ENCODE measurements around the gene DPPA5. TPM values are rescaled to one million over a fixed set of nuclear protein-coding genes. Genes with fewer than 3 reads are reported as not detected.

Gene DPPA5
- total and polyA plus RNA-seq, 2 donors (not counting 3 experiments of a cell fraction or from before 2014, with no cell fraction given), result not detected

DNA sequence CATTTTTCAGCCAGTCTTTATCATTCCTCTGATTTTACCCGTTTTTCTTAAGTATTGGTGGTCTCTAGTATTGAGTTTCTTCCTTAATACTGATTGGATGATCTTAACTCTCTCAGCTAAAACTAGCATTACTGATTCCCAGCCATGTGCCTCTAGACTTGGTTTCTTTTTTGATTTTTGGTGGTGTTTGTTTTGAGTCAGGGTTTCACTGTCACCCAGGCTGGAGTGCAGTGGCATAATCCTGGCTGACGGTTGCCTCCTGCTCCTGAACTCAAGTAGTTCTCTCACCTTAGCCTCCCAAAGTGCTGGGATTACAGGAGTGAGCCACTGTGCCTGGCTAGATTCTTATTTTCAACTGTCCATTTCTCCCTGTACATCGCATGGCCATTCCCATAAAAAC, 24.9 kb downstream of the DPPA5 start:
- no peaks in the 10 kb centered on the region for H3K9me3 ChIP-seq (replicated peaks; ENCODE audit: control insufficient read depth, insufficient read depth, low read length)
- H3K27ac ChIP-seq (ENCODE audit: insufficient read depth, low read depth, low read length), result no peak overlapping the region
- H3K4me1 ChIP-seq (ENCODE audit: control insufficient read depth, extremely low read depth, insufficient read depth, low read length), result no peaks in the 10 kb centered on the region
- no peaks in the 10 kb centered on the region for H3K79me2 ChIP-seq (ENCODE audit: control insufficient read depth, insufficient read depth, low read length)
- CTCF ChIA-PET, result interaction anchor here (0.7 to 9.1 kb wide), 8 partner anchors 35 to 917 kb away, joined by 3 to 432 read pairs (median 5); no protein-coding TSS in a partner anchor
- no peak overlapping the region for H3K4me3 ChIP-seq (replicated peaks in 1 of 3; ENCODE audit: insufficient read depth in 1 of 3, low read depth in 1 of 3, low read length in 3 of 3)
- dilution Hi-C loops (cut with MboI; ENCODE audit: extremely low pct_ligation_motif_present, low sequenced_read_pairs) (no loop called here), intact Hi-C loops (cut with micrococcal nuclease) (no loop called here)
- no peak for TF ChIP-seq POLR2A (IDR thresholded peaks at IDR 0.05; ENCODE audit: low read depth, low read length)
- TF ChIP-seq, protein P1, sequence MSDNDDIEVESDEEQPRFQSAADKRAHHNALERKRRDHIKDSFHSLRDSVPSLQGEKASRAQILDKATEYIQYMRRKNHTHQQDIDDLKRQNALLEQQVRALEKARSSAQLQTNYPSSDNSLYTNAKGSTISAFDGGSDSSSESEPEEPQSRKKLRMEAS (IDR thresholded peaks at IDR 0.05; ENCODE audit: insufficient read depth, insufficient read length), result no peak
- TF ChIP-seq GATA2 (IDR thresholded peaks at IDR 0.05; ENCODE audit: insufficient read depth, insufficient read length, low read depth, low read length), result no peak
- no peak for TF ChIP-seq JUN (IDR thresholded peaks at IDR 0.05; ENCODE audit: borderline replicate concordance, insufficient read depth, insufficient read length, low read depth)
- no peak for TF ChIP-seq FOS (IDR thresholded peaks at IDR 0.05; ENCODE audit: borderline replicate concordance, insufficient read depth, low read length)
- TF ChIP-seq POLR2AphosphoS5 (IDR thresholded peaks at IDR 0.05; ENCODE audit: insufficient read depth, low read depth, low read length), result no peak
- no peak for TF ChIP-seq EZH2 (IDR thresholded peaks at IDR 0.05; ENCODE audit: borderline replicate concordance, low read depth, low read length, severe bottlenecking)
- TF ChIP-seq, protein P2, sequence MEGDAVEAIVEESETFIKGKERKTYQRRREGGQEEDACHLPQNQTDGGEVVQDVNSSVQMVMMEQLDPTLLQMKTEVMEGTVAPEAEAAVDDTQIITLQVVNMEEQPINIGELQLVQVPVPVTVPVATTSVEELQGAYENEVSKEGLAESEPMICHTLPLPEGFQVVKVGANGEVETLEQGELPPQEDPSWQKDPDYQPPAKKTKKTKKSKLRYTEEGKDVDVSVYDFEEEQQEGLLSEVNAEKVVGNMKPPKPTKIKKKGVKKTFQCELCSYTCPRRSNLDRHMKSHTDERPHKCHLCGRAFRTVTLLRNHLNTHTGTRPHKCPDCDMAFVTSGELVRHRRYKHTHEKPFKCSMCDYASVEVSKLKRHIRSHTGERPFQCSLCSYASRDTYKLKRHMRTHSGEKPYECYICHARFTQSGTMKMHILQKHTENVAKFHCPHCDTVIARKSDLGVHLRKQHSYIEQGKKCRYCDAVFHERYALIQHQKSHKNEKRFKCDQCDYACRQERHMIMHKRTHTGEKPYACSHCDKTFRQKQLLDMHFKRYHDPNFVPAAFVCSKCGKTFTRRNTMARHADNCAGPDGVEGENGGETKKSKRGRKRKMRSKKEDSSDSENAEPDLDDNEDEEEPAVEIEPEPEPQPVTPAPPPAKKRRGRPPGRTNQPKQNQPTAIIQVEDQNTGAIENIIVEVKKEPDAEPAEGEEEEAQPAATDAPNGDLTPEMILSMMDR (IDR thresholded peaks at IDR 0.05; ENCODE audit: extremely low read depth in 1 of 2, insufficient read depth in 1 of 2, low read depth in 1 of 2, low read length in 2 of 2), result no peak
- no peaks in the 10 kb centered on the region for H3K9me1 ChIP-seq (replicated peaks; ENCODE audit: control insufficient read depth, extremely low read depth, insufficient read depth, low read length)
- peaks cover 6 to 14% of the 10 kb centered on the region in 2 experiments for H3K27me3 ChIP-seq (ENCODE audit: control insufficient read depth in 2 of 2, insufficient read depth in 2 of 2, low read length in 2 of 2)
- no TSS peak for BruUV-seq (replicated peaks)
- no peak overlapping the region for H3K4me2 ChIP-seq (ENCODE audit: insufficient read depth, low read length)
- POLR2A ChIA-PET, result no interaction called here
- no peaks in the 10 kb centered on the region for H3K36me3 ChIP-seq (ENCODE audit: control insufficient read depth in 2 of 2, extremely low read depth in 1 of 2, insufficient read depth in 2 of 2, low read length in 2 of 2)
- no peak overlapping the region for H3K9ac ChIP-seq (replicated peaks; ENCODE audit: extremely low read depth, insufficient read depth, low read length)
- no peak overlapping the region for H2AFZ ChIP-seq (ENCODE audit: low read depth, low read length)
- no peaks in the 10 kb centered on the region for H4K20me1 ChIP-seq (replicated peaks; ENCODE audit: control insufficient read depth, extremely low read depth, insufficient read depth, low read length)
- FAIRE-seq (no peak), DNase-seq (ENCODE audit: low read depth, low spot score) (no peak)
